Ectodermal cell (in vitro differentiated cells): ENCODE data around the gene KIRREL3.

Experiments used
- H3K27ac ChIP-seq: 2 replicates; pipeline ENCODE4 v1.7.0; 2013; ENCODE audit warnings: mild to moderate bottlenecking, low read depth, low read length; ENCODE audit not compliant: insufficient read depth, poor library complexity, severe bottlenecking
- H3K27me3 ChIP-seq: 2 replicates; pipeline ENCODE4 v1.7.0; 2013; ENCODE audit warnings: mild to moderate bottlenecking, low read length; ENCODE audit not compliant: insufficient read depth, control insufficient read depth, poor library complexity, severe bottlenecking
- H3K36me3 ChIP-seq: one replicate; pipeline ENCODE4 v1.7.0; 2013; ENCODE audit warnings: low read length; ENCODE audit not compliant: control insufficient read depth, insufficient read depth
- H3K4me1 ChIP-seq: one replicate; pipeline ENCODE4 v1.7.0; 2013; ENCODE audit warnings: low read length; ENCODE audit not compliant: control insufficient read depth, insufficient read depth
- H3K4me3 ChIP-seq: 2 replicates; pipeline ENCODE4 v1.7.0; 2013; ENCODE audit warnings: low read depth, low read length, control low read depth; ENCODE audit not compliant: insufficient read depth
- H3K9me3 ChIP-seq: 2 replicates; pipeline ENCODE4 v1.7.0; 2013; ENCODE audit warnings: mild to moderate bottlenecking, low read length, moderate library complexity; ENCODE audit not compliant: control insufficient read depth
- WGBS, 2 experiments: methylation state at CpG; one replicate each; pipeline ENCODE4 v1.1.7; 2013; ENCODE audit warnings: missing lambda C conversion rate in 2 of 2; 5-methylcytosine and 5-hydroxymethylcytosine counted together

The KIRREL3 gene

GRCh38 chr11:126725521-126725920 is 275.0 kb downstream of the KIRREL3 start:
- Histone ChIP-seq H3K36me3 (no peaks in the 10 kb centered on the region), H3K27ac (no peak overlapping the region), H3K4me1 (peaks cover 6% of the 10 kb centered on the region), H3K4me3 (no peak overlapping the region), H3K9me3 (no peaks in the 10 kb centered on the region), H3K27me3 (no peaks in the 10 kb centered on the region)
- WGBS, 2 experiments, result 88% methylated on average over 7 of the region's 7 CpGs

DNA sequence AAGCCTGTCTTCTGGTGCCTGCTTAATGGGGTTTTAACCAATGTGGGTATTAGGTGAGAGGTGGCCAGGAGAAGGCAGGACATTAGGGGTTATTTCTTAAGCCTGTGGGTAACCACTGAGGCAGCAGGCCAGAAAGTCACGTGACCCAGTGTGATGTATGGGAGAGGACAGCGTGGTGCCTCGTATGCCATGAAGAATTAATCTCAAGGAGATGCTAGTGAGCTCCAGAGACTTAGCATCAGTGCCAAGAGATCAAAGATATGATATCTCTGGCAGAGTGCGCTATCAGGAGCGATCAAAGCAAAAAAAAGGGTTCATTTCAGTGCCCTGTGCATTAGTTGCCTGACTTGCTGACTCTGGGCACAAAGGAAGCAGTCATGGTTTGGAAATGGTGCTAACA is 275.5 kb downstream of the KIRREL3 start:
- H3K27ac ChIP-seq, result no peak overlapping the region
- no peaks in the 10 kb centered on the region for H3K9me3 ChIP-seq
- no peaks in the 10 kb centered on the region for H3K27me3 ChIP-seq
- no peak overlapping the region for H3K4me3 ChIP-seq
- no peaks in the 10 kb centered on the region for H3K36me3 ChIP-seq
- H3K4me1 ChIP-seq, result peaks cover 6% of the 10 kb centered on the region
- WGBS, 2 experiments, result 92 to 93% methylated on average over 5 of the region's 5 CpGs

DNA sequence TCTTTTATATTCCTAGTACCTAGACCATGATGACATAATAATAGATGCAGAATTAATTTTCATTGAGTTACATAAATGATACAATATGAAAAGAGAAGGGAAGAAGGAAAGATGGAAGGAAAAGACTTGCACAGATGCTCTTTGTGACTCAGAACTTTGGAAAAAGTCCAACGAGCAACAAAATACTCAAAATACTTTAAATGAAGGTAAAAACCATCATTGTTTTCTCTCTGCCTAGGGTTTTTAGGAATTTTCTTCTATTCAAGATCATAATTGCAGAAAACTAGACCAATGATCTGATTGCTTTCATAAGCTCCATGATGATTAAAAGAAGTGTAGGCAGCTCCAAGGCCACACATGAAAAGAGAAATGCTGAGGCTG is 276.9 kb downstream of the KIRREL3 start:
- no peak overlapping the region for H3K27ac ChIP-seq
- no peaks in the 10 kb centered on the region for H3K36me3 ChIP-seq
- WGBS, 2 experiments, result 100% methylated on average over 1 of the region's 1 CpG
- H3K27me3 ChIP-seq, result no peaks in the 10 kb centered on the region
- H3K9me3 ChIP-seq, result no peaks in the 10 kb centered on the region
- no peak overlapping the region for H3K4me3 ChIP-seq
- H3K4me1 ChIP-seq, result peaks cover 6% of the 10 kb centered on the region

- 96% methylated on average over 6 of the region's 6 CpGs for WGBS, 2 experiments
- no peak overlapping the region for H3K27ac ChIP-seq
- H3K9me3 ChIP-seq, result no peaks in the 10 kb centered on the region
- H3K4me1 ChIP-seq, result peaks cover 6% of the 10 kb centered on the region
- no peaks in the 10 kb centered on the region for H3K36me3 ChIP-seq
- H3K4me3 ChIP-seq, result no peak overlapping the region
- H3K27me3 ChIP-seq, result no peaks in the 10 kb centered on the region
These were observed 277.5 kb downstream of the KIRREL3 start for GRCh38 chr11:126722956-126723664.

- Histone ChIP-seq H3K4me1 (no peaks in the 10 kb centered on the region), H3K9me3 (no peaks in the 10 kb centered on the region), H3K27me3 (no peaks in the 10 kb centered on the region), H3K4me3 (no peak overlapping the region), H3K27ac (no peak overlapping the region), H3K36me3 (no peaks in the 10 kb centered on the region)
- WGBS, 2 experiments, result 80 to 100% methylated on average over 1 of the region's 1 CpG
These were observed 278.4 kb downstream of the KIRREL3 start for GRCh38 chr11:126722006-126722736.

DNA sequence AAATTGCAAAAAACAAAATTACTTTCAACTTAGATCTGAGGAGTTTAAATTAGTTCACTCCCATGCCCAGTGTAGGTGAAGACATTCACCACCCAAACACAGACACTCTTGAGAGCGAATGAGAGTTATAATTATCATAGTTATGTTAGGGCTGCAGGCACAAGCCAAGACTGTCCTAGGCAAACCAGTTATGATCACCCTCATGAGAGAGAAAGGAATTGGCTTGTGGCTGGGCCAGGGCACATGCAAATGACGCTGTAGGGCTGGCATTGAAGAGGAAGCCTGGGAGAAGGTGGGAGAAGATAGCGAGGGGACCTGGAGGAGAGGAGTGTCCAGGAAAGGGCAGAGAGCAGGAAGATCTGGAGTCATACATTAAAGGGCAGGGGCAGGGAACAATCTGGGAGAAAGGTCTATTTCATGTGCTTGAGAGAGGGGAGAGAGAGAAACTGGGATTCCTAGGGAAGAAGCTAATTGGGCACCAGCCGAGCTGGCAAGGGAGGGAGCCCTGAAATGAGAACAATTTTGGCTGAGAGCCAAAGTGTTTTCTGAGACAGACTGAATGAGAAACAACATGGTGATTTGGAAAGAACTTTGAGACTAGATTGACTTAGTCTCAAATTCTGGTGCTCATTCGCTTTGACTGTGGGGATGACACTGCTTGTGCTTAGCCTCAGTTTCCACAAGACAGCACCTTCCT is 279.9 kb downstream of the KIRREL3 start:
- no peaks in the 10 kb centered on the region for H3K27me3 ChIP-seq
- no peaks in the 10 kb centered on the region for H3K36me3 ChIP-seq
- no peak overlapping the region for H3K27ac ChIP-seq
- no peaks in the 10 kb centered on the region for H3K4me1 ChIP-seq
- no peak overlapping the region for H3K4me3 ChIP-seq
- H3K9me3 ChIP-seq, result no peaks in the 10 kb centered on the region
- 93 to 96% methylated on average over 5 of the region's 5 CpGs for WGBS, 2 experiments

- WGBS, 2 experiments, result 95 to 98% methylated on average over 3 of the region's 3 CpGs
- Histone ChIP-seq H3K36me3 (no peaks in the 10 kb centered on the region), H3K4me3 (no peak overlapping the region), H3K27ac (no peak overlapping the region), H3K27me3 (no peaks in the 10 kb centered on the region), H3K4me1 (no peaks in the 10 kb centered on the region), H3K9me3 (no peaks in the 10 kb centered on the region)
These were observed 280.8 kb downstream of the KIRREL3 start for GRCh38 chr11:126719740-126720139.

DNA sequence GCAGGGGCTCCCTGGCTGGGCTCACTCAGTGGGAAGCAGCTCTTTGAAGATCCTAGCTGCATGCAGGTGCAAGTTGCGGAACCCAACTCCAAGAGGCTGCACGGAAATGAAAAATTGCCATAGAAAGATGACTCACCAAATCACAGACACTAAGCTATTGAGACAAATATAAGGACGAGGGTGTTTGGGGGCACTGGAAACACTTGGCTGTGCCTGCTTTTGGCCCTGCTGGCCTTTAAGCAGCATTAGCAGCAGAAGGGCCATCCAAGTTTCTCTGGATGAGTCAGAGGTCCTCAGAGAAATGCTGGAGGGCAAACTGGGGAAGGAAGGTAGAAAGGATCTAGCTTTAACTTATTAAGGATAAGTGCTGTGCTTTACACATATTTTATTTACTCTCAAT is 282.3 kb downstream of the KIRREL3 start:
- no peaks in the 10 kb centered on the region for H3K36me3 ChIP-seq
- no peaks in the 10 kb centered on the region for H3K9me3 ChIP-seq
- no peaks in the 10 kb centered on the region for H3K4me1 ChIP-seq
- H3K27me3 ChIP-seq, result no peaks in the 10 kb centered on the region
- 89 to 93% methylated on average over 3 of the region's 3 CpGs for WGBS, 2 experiments
- no peak overlapping the region for H3K4me3 ChIP-seq
- H3K27ac ChIP-seq, result no peak overlapping the region

DNA sequence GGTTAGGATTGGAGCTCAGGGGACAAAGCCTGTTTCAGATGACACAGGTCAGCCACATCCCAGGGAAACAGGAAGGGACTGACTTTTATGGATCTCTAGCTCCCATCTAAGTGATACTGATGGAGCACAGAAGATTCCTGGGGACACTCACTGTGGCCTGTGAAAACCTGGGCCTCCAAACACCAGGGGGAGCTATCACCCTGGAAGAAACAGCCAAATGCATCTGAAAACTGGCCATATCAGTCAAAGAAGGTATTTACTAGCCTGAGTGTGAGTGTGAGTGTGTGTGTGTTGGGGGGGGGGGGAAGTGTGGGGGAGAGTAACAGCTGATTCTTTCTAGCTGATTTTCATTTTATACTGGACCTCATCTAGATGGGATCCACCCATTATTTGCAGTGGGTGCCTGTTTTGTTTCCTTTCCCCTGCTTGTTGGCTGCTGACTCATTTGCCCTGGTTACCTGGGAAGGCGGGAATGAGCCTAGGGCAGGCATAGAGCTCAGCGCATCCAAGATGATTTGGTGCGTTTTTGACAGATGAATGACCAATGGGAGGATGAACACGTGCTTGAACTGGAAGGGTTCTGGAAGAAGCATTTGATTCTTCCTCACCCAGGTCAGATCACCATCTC is 284.0 kb downstream of the KIRREL3 start:
- no peaks in the 10 kb centered on the region for H3K36me3 ChIP-seq
- no peaks in the 10 kb centered on the region for H3K4me1 ChIP-seq
- WGBS, 2 experiments, result 80 to 81% methylated on average over 4 of the region's 4 CpGs
- no peaks in the 10 kb centered on the region for H3K27me3 ChIP-seq
- H3K4me3 ChIP-seq, result no peak overlapping the region
- no peaks in the 10 kb centered on the region for H3K9me3 ChIP-seq
- no peak overlapping the region for H3K27ac ChIP-seq

DNA sequence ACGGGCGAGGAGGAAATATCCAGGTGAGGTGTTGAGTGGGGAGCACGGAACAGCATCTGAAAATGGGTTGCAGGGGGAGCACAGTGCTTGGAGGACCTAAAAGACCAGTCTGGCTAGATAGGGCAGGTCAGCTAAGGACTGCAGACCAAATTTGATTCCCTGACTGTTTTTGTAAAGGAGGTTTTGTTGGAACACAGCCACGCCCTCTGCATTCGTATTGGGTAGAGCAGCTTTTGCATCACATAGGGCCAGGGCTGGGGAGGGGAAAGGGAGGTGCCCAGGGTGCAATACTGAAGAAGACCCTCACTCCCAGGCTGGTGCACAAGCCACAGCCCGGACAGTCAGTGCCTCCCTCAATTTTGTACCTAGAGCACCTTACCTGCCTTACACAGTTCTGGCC is 286.8 kb downstream of the KIRREL3 start:
- H3K36me3 ChIP-seq, result no peaks in the 10 kb centered on the region
- WGBS, 2 experiments, result 91 to 92% methylated on average over 6 of the region's 6 CpGs
- no peaks in the 10 kb centered on the region for H3K9me3 ChIP-seq
- no peaks in the 10 kb centered on the region for H3K27me3 ChIP-seq
- no peaks in the 10 kb centered on the region for H3K4me1 ChIP-seq
- no peak overlapping the region for H3K4me3 ChIP-seq
- H3K27ac ChIP-seq, result no peak overlapping the region
